ENCODE data around the gene IRX5. TPM values are rescaled to one million over a fixed set of nuclear protein-coding genes. Genes with fewer than 3 reads are reported as not detected.

Gene IRX5
- total RNA-seq, 1 donor from 2014 or later, result 0.16 TPM

- DNase-seq, result no peak
These were observed 702 bp downstream of the IRX5 start for GRCh38 chr16:54931120-54932014.

GRCh38 chr16:54932021-54932660 lies 1.5 kb downstream of the IRX5 start:
- DNase-seq, result no peak

GRCh38 chr16:54932737-54933254 lies 2.1 kb downstream of the IRX5 start:
- no peak for DNase-seq

GRCh38 chr16:54933281-54934011 lies 2.8 kb downstream of the IRX5 start:
- DNase-seq, result no peak

GRCh38 chr16:54934481-54935265 lies 4.0 kb downstream of the IRX5 start:
- no peak for DNase-seq

- no peak for DNase-seq
These were observed 4.8 kb downstream of the IRX5 start for GRCh38 chr16:54935266-54935968.

- no peak for DNase-seq
These were observed 5.7 kb downstream of the IRX5 start for GRCh38 chr16:54936201-54936978.

- no peak for DNase-seq
These were observed 6.5 kb downstream of the IRX5 start for GRCh38 chr16:54936979-54937670.

- no peak for DNase-seq
These were observed 7.1 kb downstream of the IRX5 start for GRCh38 chr16:54937671-54938211.

GRCh38 chr16:54938212-54939028 lies 7.8 kb downstream of the IRX5 start:
- no peak for DNase-seq

- DNase-seq, result no peak
These were observed 8.3 kb downstream of the IRX5 start for GRCh38 chr16:54939029-54939346.

GRCh38 chr16:54939510-54940278 lies 9.0 kb downstream of the IRX5 start:
- no peak for DNase-seq

- DNase-seq, result no peak
These were observed 9.6 kb downstream of the IRX5 start for GRCh38 chr16:54940279-54940604.

GRCh38 chr16:54942353-54942943 lies 11.8 kb downstream of the IRX5 start:
- no peak for DNase-seq

GRCh38 chr16:54944002-54944401 lies 13.3 kb downstream of the IRX5 start:
- DNase-seq, result no peak

- DNase-seq, result no peak
These were observed 14.4 kb downstream of the IRX5 start for GRCh38 chr16:54945063-54945462.

- DNase-seq, result no peak
These were observed 16.2 kb downstream of the IRX5 start for GRCh38 chr16:54946909-54947308.

GRCh38 chr16:54947616-54948015 lies 17.0 kb downstream of the IRX5 start:
- DNase-seq, result no peak
